Measurements from ENCODE around the gene SLC24A3.

Gene SLC24A3

GRCh38 chr20:19692685-19693119, 480.3 kb downstream of the SLC24A3 start:
- peak in 1 of 2 experiments; percentile 69 for DNase-seq

GRCh38 chr20:19693508-19693907, 481.1 kb downstream of the SLC24A3 start:
- DNase-seq: no peak

GRCh38 chr20:19695081-19695480, 482.6 kb downstream of the SLC24A3 start:
- DNase-seq: no peak

GRCh38 chr20:19696620-19697019, 484.2 kb downstream of the SLC24A3 start:
- DNase-seq: no peak

GRCh38 chr20:19697415-19697814, 485.0 kb downstream of the SLC24A3 start:
- no peak for DNase-seq

GRCh38 chr20:19699180-19699971, 486.9 kb downstream of the SLC24A3 start:
- DNase-seq: peak; percentile 41 to 82

GRCh38 chr20:19701429-19701828, 489.0 kb downstream of the SLC24A3 start:
- no peak for DNase-seq

- DNase-seq: no peak
These were observed 494.0 kb downstream of the SLC24A3 start for GRCh38 chr20:19706463-19706862.

- DNase-seq: no peak
These were observed 497.3 kb downstream of the SLC24A3 start for GRCh38 chr20:19709635-19710335.

- peak in 1 of 2 experiments; percentile 15 for DNase-seq
These were observed 498.1 kb downstream of the SLC24A3 start for GRCh38 chr20:19710336-19711120.

- DNase-seq: no peak
These were observed 498.7 kb downstream of the SLC24A3 start for GRCh38 chr20:19711126-19711525.

- no peak for DNase-seq
These were observed 500.3 kb downstream of the SLC24A3 start for GRCh38 chr20:19712721-19713260.

GRCh38 chr20:19713822-19714578, 501.6 kb downstream of the SLC24A3 start:
- no peak for DNase-seq

- no peak for DNase-seq
These were observed 502.1 kb downstream of the SLC24A3 start for GRCh38 chr20:19714579-19714840.

- DNase-seq: no peak
These were observed 503.5 kb downstream of the SLC24A3 start for GRCh38 chr20:19715986-19716385.

GRCh38 chr20:19718880-19719279, 506.4 kb downstream of the SLC24A3 start:
- DNase-seq: no peak

GRCh38 chr20:19720991-19721390, 508.5 kb downstream of the SLC24A3 start:
- no peak for DNase-seq

GRCh38 chr20:19723051-19723450, 510.6 kb downstream of the SLC24A3 start:
- DNase-seq: no peak

- no peak for DNase-seq
These were observed 511.5 kb downstream of the SLC24A3 start for GRCh38 chr20:19723813-19724430.

GRCh38 chr20:19725373-19725772, 512.9 kb downstream of the SLC24A3 start:
- no peak for DNase-seq

GRCh38 chr20:19725814-19726525, 513.5 kb downstream of the SLC24A3 start:
- DNase-seq: no peak

Measured in NCI-H446 (cell line).